Fibroblast of pulmonary artery (primary cell): ENCODE measurements around the gene MRPL22.

Experiments
- DNase-seq: peaks from one replicate; pipeline ENCODE4 v3.0.0-alpha.2; 2010; ENCODE audit warnings: low read depth
- H3K4me3 ChIP-seq: replicated peaks from 2 replicates; pipeline ENCODE4 v1.5.1; 2011; ENCODE audit warnings: low read depth, mild to moderate bottlenecking, control low read depth, low read length, moderate library complexity
- TF ChIP-seq, protein P1 (sequence below): IDR thresholded peaks from 2 replicates; pipeline ENCODE4 v1.5.1; 2011; ENCODE audit warnings: mild to moderate bottlenecking, control low read depth, low read length, inconsistent platforms; ENCODE audit errors: missing control alignments

The MRPL22 gene

GRCh38 chr5:154940772-154941620 is at the start of gene MRPL22:
Gene MRPL22 (plus strand): TSS chr5:154941073. CDS start chr5:154941111, 38 bp downstream.
- peak within 1 kb of the TSS; percentile 99 for H3K4me3 ChIP-seq
- TF ChIP-seq, protein P1, sequence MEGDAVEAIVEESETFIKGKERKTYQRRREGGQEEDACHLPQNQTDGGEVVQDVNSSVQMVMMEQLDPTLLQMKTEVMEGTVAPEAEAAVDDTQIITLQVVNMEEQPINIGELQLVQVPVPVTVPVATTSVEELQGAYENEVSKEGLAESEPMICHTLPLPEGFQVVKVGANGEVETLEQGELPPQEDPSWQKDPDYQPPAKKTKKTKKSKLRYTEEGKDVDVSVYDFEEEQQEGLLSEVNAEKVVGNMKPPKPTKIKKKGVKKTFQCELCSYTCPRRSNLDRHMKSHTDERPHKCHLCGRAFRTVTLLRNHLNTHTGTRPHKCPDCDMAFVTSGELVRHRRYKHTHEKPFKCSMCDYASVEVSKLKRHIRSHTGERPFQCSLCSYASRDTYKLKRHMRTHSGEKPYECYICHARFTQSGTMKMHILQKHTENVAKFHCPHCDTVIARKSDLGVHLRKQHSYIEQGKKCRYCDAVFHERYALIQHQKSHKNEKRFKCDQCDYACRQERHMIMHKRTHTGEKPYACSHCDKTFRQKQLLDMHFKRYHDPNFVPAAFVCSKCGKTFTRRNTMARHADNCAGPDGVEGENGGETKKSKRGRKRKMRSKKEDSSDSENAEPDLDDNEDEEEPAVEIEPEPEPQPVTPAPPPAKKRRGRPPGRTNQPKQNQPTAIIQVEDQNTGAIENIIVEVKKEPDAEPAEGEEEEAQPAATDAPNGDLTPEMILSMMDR = no peak
- peak; percentile 96 for DNase-seq

- no peak for DNase-seq
- no peak overlapping the region for H3K4me3 ChIP-seq
- TF ChIP-seq, protein P1 = no peak
Measured at GRCh38 chr5:154892369-154892771, 48.5 kb upstream of the MRPL22 start.

- no peak for DNase-seq
- TF ChIP-seq, protein P1 = no peak
- H3K4me3 ChIP-seq = no peak overlapping the region
Measured at GRCh38 chr5:154893381-154893780, 47.5 kb upstream of the MRPL22 start.

- DNase-seq = no peak
- H3K4me3 ChIP-seq = no peak overlapping the region
- TF ChIP-seq, protein P1 = no peak
Measured at GRCh38 chr5:154895606-154896561, 45.0 kb upstream of the MRPL22 start.

- TF ChIP-seq, protein P1 = no peak
Measured at GRCh38 chr5:154896562-154897165, 44.2 kb upstream of the MRPL22 start.

DNA sequence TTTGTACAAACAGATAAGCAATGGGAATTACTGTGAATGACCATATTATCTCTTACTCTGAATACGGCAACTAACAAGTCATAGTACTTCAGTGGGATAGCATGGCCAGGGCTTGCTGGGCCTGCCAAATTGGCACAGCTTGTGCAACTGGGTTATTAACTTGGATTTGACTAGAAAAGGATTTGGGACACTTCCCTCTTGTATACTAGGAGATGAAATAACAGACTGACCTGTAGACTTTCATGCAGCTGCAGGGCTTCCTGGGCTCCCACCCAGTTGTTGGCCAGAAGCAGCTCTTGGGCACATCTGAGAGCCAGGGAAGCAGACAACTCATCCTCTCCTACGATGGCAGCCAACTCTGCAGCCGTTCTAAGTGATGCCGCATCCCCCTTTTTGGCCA is 42.7 kb upstream of the MRPL22 start:
- TF ChIP-seq, protein P1 = no peak
- DNase-seq = no peak
- no peak overlapping the region for H3K4me3 ChIP-seq

More at GRCh38 chr5:154896562-154897165, 44.2 kb upstream of the MRPL22 start:
- H3K4me3 ChIP-seq = no peak overlapping the region
- DNase-seq = no peak
